Esophagus squamous epithelium (tissue), 4 donors: ENCODE measurements around the gene RAB10.

ENCODE experiments used
- POLR2A ChIP-seq, 4 donors: fragments of 450-650 bp; IDR thresholded peaks; one replicate each; pipeline ENCODE4 v1.6.1; 2017; ENCODE audit warnings: antibody characterized with exemption in 4 of 4, mild to moderate bottlenecking in 4 of 4, moderate library complexity in 3 of 4
- TF ChIP-seq, protein P1 (sequence below), 6 experiments: fragments of 450-650 bp in 4 of 6; fragments of 200-600 bp in 2 of 6; sonication (generic) in 2 of 6; IDR thresholded peaks; one replicate each; pipeline ENCODE4 v1.5.1; 2016 to 2019; ENCODE audit warnings: antibody characterized with exemption in 6 of 6, mild to moderate bottlenecking in 4 of 6, moderate library complexity in 4 of 6

DNA sequence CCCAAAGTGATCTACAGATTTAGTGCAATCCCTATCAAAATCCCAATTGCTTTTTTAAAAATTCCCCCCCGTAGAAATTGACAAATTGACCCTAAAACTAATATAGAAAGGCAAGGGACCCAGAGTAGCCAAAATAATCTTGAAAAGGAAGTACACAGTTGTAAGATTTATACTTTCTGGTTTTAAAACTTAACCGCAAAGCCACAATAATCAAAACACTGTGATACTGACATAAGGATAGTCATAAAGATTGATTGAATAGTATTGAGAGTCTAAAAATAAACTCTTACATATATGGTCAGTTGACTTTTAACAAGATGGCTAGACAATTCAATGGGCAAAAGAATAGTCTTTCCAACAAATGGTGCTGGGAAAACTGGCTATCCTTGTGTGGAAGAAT is 80.3 kb downstream of the RAB10 start:
- TF ChIP-seq POLR2A (IDR thresholded peaks at IDR 0.05) = no peak
- TF ChIP-seq, protein P1, sequence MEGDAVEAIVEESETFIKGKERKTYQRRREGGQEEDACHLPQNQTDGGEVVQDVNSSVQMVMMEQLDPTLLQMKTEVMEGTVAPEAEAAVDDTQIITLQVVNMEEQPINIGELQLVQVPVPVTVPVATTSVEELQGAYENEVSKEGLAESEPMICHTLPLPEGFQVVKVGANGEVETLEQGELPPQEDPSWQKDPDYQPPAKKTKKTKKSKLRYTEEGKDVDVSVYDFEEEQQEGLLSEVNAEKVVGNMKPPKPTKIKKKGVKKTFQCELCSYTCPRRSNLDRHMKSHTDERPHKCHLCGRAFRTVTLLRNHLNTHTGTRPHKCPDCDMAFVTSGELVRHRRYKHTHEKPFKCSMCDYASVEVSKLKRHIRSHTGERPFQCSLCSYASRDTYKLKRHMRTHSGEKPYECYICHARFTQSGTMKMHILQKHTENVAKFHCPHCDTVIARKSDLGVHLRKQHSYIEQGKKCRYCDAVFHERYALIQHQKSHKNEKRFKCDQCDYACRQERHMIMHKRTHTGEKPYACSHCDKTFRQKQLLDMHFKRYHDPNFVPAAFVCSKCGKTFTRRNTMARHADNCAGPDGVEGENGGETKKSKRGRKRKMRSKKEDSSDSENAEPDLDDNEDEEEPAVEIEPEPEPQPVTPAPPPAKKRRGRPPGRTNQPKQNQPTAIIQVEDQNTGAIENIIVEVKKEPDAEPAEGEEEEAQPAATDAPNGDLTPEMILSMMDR (IDR thresholded peaks at IDR 0.05) = no peak
